Measurements from ENCODE around the gene DMRTB1.

DNA sequence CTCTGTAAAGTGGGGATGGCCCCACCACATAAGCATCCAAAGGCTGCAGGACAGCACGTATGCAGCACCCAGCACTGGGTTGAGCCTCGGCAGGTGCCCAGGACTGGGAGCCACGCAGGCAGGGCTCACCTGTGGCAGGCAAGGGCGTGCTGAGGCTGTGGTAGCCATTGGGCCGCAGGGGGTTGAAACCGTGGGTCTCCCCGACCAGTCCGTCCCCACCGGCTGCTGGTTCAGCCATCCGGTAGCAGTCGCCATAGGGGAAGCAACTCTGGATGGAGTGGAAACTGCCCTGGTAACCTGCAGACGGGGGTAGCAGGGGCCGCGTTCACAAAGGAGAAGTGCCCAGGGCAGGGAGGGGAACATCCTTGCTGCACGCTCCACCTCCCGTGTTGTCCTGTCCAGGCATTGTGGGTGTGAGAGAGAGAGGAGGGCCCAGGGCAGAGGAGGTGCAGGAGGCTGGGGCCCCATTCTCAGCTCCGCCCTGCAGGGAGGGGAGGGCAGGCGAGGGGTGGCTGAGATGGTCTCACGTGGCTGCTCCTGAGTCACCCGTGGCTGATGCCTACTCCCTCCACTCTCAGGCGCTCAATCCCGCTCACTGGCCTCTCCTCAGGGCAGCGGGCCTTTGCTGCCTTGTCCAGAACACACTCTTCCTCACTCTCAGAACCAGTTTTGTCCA is 49.9 kb downstream of the DMRTB1 start:
- TF ChIP-seq ZBED1 (IDR thresholded peaks at IDR 0.05) = no peak
- TF ChIP-seq, protein P1, sequence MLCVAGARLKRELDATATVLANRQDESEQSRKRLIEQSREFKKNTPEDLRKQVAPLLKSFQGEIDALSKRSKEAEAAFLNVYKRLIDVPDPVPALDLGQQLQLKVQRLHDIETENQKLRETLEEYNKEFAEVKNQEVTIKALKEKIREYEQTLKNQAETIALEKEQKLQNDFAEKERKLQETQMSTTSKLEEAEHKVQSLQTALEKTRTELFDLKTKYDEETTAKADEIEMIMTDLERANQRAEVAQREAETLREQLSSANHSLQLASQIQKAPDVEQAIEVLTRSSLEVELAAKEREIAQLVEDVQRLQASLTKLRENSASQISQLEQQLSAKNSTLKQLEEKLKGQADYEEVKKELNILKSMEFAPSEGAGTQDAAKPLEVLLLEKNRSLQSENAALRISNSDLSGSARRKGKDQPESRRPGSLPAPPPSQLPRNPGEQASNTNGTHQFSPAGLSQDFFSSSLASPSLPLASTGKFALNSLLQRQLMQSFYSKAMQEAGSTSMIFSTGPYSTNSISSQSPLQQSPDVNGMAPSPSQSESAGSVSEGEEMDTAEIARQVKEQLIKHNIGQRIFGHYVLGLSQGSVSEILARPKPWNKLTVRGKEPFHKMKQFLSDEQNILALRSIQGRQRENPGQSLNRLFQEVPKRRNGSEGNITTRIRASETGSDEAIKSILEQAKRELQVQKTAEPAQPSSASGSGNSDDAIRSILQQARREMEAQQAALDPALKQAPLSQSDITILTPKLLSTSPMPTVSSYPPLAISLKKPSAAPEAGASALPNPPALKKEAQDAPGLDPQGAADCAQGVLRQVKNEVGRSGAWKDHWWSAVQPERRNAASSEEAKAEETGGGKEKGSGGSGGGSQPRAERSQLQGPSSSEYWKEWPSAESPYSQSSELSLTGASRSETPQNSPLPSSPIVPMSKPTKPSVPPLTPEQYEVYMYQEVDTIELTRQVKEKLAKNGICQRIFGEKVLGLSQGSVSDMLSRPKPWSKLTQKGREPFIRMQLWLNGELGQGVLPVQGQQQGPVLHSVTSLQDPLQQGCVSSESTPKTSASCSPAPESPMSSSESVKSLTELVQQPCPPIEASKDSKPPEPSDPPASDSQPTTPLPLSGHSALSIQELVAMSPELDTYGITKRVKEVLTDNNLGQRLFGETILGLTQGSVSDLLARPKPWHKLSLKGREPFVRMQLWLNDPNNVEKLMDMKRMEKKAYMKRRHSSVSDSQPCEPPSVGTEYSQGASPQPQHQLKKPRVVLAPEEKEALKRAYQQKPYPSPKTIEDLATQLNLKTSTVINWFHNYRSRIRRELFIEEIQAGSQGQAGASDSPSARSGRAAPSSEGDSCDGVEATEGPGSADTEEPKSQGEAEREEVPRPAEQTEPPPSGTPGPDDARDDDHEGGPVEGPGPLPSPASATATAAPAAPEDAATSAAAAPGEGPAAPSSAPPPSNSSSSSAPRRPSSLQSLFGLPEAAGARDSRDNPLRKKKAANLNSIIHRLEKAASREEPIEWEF (CRISPR knock-in tag; IDR thresholded peaks at IDR 0.05) = no peak
- TF ChIP-seq, protein P2, sequence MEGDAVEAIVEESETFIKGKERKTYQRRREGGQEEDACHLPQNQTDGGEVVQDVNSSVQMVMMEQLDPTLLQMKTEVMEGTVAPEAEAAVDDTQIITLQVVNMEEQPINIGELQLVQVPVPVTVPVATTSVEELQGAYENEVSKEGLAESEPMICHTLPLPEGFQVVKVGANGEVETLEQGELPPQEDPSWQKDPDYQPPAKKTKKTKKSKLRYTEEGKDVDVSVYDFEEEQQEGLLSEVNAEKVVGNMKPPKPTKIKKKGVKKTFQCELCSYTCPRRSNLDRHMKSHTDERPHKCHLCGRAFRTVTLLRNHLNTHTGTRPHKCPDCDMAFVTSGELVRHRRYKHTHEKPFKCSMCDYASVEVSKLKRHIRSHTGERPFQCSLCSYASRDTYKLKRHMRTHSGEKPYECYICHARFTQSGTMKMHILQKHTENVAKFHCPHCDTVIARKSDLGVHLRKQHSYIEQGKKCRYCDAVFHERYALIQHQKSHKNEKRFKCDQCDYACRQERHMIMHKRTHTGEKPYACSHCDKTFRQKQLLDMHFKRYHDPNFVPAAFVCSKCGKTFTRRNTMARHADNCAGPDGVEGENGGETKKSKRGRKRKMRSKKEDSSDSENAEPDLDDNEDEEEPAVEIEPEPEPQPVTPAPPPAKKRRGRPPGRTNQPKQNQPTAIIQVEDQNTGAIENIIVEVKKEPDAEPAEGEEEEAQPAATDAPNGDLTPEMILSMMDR (IDR thresholded peaks at IDR 0.05 in 2 of 3, conservative IDR thresholded peaks at IDR 0.05 in 1 of 3; ENCODE audit: insufficient read depth in 2 of 3, low read depth in 1 of 3, low read length in 3 of 3) = no peak
- no peak for TF ChIP-seq ZNF212 (CRISPR knock-in tag; IDR thresholded peaks at IDR 0.05)
- no peak for TF ChIP-seq ZKSCAN3 (CRISPR knock-in tag; IDR thresholded peaks at IDR 0.05)

Measured in K562 (cell line).